GM12865 (cell line): ENCODE measurements around the gene DPYSL3.

Experiments used
- DNase-seq: peaks from one replicate; pipeline ENCODE4 v3.0.0; 2010; ENCODE audit warnings: low read depth
- H3K4me3 ChIP-seq: 2 replicates; pipeline ENCODE4 v1.5.1; 2011; ENCODE audit warnings: mild to moderate bottlenecking, low read depth, low read length, control low read depth
- TF ChIP-seq, protein P1 (sequence below): IDR thresholded peaks from 2 replicates; pipeline ENCODE4 v1.5.1; 2011; ENCODE audit warnings: low read length, control low read depth, low read depth, inconsistent platforms; ENCODE audit not compliant: insufficient read depth; ENCODE audit errors: missing control alignments

Gene DPYSL3

DNA sequence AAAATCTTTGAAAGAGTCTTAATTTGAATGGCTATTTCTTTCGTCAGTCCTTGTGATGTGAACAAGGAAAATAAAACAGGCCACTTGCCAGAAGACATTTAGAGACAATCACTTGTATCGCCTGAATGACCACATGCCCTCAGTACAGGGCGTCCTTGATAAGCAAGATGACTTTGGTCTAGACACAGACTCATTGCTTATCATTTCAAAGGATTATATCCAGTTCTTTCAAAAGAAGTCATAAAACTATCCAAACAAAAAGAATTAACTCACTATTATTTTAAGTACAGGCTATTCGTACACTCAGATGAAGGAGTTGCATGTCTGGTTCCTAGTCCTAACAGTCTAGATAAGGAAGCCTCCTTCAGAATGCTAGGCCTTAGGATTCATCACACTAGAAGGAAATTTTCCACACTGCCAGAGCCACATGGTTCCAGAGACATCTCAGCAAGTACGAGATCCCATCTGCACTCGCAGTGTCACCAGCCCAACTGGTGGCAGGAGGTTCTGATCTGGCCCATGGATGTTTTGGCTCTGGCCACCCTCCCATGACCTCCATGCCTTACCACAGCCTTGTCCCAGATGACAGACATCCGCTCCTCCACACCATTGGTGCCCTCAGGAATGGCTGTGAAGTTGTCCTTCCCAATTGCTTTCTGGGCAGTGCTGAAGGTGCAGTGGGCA, 109.6 kb downstream of the DPYSL3 start:
- TF ChIP-seq, protein P1, sequence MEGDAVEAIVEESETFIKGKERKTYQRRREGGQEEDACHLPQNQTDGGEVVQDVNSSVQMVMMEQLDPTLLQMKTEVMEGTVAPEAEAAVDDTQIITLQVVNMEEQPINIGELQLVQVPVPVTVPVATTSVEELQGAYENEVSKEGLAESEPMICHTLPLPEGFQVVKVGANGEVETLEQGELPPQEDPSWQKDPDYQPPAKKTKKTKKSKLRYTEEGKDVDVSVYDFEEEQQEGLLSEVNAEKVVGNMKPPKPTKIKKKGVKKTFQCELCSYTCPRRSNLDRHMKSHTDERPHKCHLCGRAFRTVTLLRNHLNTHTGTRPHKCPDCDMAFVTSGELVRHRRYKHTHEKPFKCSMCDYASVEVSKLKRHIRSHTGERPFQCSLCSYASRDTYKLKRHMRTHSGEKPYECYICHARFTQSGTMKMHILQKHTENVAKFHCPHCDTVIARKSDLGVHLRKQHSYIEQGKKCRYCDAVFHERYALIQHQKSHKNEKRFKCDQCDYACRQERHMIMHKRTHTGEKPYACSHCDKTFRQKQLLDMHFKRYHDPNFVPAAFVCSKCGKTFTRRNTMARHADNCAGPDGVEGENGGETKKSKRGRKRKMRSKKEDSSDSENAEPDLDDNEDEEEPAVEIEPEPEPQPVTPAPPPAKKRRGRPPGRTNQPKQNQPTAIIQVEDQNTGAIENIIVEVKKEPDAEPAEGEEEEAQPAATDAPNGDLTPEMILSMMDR, result no peak
- H3K4me3 ChIP-seq, result no peak overlapping the region
- DNase-seq, result no peak

DNA sequence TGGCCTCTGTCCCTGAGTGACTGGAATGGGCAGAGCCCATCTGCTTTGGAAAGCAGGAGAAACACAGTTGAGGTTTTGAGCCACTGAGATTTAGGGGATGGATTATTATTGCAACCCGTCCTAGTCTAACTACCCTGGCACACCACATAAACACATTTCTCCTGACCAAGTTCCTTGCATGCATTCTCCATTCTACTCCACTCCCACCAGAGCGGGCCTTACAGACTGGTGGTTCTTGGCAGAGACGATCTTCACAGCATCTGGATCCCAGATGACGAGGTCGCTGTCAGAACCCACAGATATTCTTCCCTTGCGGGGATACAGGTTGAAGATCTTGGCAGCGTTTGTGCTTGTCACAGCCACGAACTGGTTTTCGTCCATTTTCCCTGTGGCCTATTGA, 111.0 kb downstream of the DPYSL3 start:
- no peak for DNase-seq
- TF ChIP-seq, protein P1, result no peak
- H3K4me3 ChIP-seq, result no peak overlapping the region

DNA sequence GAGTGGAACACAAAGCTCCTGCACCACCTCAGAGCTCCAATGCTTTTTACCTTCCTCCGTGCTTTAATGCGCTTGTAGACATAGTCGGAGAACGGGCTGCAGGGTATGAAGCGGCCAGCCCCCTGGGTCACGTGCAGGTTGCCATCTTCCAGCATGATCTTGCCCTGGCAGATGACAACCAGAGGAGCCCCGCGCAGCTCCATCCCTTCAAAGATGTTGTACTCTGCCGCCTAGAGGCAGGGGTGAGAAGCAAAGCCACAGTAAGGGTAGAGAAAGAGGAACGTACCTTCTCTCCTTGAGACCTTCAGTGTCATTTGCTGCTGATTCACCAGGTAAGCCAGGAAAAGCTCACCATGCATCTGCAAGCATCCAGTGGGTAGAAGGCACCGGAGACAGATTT, 112.3 kb downstream of the DPYSL3 start:
- DNase-seq, result no peak
- no peak overlapping the region for H3K4me3 ChIP-seq
- TF ChIP-seq, protein P1, result no peak

DNA sequence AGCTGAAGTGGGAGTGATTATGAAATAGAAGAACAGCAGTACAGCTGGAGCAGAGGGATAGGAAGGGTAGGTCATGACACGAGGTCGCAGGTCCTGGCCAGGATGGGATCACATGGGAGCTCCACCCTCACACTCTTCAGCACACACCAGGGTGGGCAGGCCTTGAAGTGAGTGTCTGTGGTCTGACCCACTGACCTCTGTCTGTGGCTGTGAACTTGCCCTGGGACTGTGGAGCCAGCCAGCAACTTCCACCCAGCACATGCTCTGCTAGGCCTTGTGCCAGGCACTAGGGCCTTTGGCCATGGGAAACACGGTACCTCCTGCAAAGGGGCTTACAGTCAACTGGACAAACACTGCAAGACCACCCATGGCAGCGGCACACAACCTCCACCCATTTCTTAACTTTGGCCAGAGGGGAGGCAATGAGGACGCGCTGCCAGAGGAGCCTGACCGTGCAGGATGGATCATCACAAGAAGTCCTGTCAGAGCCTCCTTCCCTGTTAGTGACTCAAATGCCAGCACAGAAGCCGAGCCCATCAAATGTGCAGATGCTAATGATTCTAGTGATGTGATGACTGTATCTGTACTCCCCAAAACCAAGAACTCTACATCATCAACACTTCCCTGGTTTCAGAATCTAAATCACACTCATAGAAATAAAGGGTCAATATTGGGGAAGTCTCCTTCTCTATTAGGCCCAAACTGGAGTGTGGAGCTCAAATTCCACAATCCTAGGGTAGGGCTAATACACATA, 113.6 kb downstream of the DPYSL3 start:
- no peak for DNase-seq
- TF ChIP-seq, protein P1, result no peak
- H3K4me3 ChIP-seq, result no peak overlapping the region

DNA sequence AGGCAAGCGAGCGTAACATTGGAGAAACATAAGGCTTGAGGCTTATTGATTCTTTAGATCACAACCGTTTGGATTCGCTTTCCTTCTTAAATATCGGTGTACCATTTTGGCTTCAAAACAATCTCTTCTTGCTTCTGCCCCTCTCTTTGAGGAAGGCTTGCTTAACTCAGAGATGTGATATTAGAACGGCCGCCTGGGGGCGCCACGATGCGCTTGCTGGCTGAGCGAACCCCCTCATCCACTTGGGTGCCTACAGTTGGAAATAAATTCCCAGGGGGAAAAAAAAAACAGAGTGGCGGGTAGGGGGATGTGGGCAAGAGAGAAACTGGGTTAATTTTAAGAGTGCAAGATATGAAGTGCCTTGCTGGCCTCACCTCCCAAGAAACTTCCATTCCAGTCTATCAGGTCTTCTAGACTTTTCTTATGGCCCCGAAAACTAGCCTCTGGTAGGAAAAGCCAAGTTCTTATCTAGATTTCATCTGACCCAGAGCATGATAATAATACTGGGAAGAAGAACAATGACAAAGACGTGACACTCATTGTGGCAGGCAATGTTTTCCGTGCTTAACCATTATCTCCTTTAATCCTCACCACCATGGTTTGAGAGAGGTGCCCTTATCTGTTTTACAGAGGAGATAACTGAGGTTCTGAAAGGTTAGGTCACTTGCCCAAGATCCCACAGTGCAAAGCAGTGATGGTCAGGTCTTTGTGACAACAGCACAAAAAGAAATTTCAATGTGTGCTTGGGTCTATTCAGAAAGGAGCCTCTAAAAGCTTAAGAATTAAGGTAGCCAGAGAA, 115.8 kb downstream of the DPYSL3 start:
- TF ChIP-seq, protein P1, result peak; percentile 11
- no peak for DNase-seq
- no peak overlapping the region for H3K4me3 ChIP-seq

DNA sequence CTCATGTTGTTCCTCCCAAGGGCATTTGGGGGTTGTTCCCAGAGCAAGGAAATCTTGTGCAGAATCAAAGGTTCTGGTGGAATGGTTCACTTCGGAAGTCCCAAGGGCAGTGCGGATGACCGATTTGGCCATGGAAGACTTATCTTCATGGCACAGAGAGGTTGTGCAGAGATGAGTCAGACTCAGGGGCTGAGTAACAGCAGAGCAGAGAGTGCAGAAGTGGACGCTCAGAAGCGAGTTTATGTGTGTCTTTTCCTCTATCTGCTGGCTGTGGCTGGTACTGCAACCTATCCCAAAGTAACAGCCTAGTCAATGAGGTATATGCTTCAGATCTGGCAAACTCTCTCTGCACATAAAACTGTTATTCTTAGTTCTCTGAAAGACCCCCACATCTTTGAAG, 118.1 kb downstream of the DPYSL3 start:
- peak; percentile 53 for DNase-seq
- H3K4me3 ChIP-seq, result no peak overlapping the region
- TF ChIP-seq, protein P1, result peak; percentile 59
